ENCODE results near the gene NTSR2. TPM values are rescaled to one million over a fixed set of nuclear protein-coding genes. Genes with fewer than 3 reads are reported as not detected.

The NTSR2 gene
- total RNA-seq, 1 donor from 2014 or later: not detected

DNA sequence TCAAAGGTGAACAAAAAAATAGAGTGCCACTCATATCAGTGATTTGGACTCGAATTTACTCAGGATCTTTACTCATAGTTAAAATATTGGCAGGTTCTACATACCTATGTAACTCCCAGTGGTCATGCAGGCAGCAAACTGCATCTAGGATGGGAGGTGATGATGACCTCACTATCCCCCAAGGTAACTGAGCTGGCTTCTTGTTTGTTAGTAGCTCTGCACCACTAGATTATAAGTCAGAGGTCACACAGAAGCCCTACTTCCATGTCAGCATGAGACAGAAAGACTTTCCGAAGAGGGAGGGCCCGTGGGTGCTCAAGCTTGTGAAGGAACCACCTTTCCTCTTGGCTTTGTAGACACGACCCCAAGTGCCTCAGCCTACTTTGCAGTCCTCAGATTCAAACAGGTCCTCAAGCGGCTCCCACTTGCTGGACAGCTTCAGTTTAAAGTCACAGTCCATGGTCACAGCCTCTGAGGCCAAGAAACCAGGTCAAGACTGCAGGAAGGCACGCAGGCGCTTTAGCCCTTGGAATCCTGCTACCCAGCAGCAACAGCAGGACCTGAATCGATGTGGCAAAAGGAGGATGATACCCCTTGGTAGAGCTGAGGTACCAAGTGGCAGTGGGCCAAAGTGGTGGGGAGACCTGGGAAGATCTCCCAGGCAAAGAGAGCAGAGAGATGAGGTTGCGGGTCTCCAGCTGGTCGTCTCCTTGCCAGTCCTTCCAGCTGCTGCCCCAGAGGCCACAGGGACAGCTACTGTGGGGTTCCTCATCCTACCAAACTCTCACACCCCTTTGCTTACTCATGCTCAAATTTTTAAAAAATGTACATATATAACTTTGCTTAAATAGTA is 4.3 kb downstream of the NTSR2 start:
- Mint-ChIP-seq H3K9me3 (ENCODE audit: unreplicated experiment) (peaks cover 13% of the 10 kb centered on the region), H3K27me3 (ENCODE audit: low read depth, unreplicated experiment) (peaks cover 45% of the 10 kb centered on the region), H3K27ac (ENCODE audit: unreplicated experiment) (no peak overlapping the region), H3K36me3 (ENCODE audit: low read depth, unreplicated experiment) (peaks cover 2% of the 10 kb centered on the region), H3K4me1 (ENCODE audit: low read depth, unreplicated experiment) (no peaks in the 10 kb centered on the region), H3K4me3 (ENCODE audit: unreplicated experiment) (no peak overlapping the region)
- Histone ChIP-seq H3K4me3 (ENCODE audit: insufficient read depth, low read depth, low read length) (no peak overlapping the region), H4K20me1 (ENCODE audit: insufficient read depth, low read length) (no peaks in the 10 kb centered on the region), H2AFZ (ENCODE audit: low read depth, low read length) (no peak overlapping the region), H3K9ac (ENCODE audit: low read length) (no peak overlapping the region), H3K4me2 (ENCODE audit: low read length) (no peak overlapping the region), H3K27me3 (ENCODE audit: insufficient read depth, low read length) (peaks cover 26% of the 10 kb centered on the region), H3K4me1 (ENCODE audit: insufficient read depth, low read length) (no peaks in the 10 kb centered on the region), H3K9me3 (ENCODE audit: insufficient read depth, low read depth, low read length) (no peaks in the 10 kb centered on the region), H3K27ac (ENCODE audit: low read depth, low read length) (no peak overlapping the region), H3K79me2 (ENCODE audit: insufficient read depth, low read length) (no peaks in the 10 kb centered on the region), H3K36me3 (ENCODE audit: insufficient read depth, low read length) (no peaks in the 10 kb centered on the region)
- TF ChIP-seq EZH2 (IDR thresholded peaks at IDR 0.05; ENCODE audit: insufficient read depth, low read length): no peak
- TF ChIP-seq, protein P1, sequence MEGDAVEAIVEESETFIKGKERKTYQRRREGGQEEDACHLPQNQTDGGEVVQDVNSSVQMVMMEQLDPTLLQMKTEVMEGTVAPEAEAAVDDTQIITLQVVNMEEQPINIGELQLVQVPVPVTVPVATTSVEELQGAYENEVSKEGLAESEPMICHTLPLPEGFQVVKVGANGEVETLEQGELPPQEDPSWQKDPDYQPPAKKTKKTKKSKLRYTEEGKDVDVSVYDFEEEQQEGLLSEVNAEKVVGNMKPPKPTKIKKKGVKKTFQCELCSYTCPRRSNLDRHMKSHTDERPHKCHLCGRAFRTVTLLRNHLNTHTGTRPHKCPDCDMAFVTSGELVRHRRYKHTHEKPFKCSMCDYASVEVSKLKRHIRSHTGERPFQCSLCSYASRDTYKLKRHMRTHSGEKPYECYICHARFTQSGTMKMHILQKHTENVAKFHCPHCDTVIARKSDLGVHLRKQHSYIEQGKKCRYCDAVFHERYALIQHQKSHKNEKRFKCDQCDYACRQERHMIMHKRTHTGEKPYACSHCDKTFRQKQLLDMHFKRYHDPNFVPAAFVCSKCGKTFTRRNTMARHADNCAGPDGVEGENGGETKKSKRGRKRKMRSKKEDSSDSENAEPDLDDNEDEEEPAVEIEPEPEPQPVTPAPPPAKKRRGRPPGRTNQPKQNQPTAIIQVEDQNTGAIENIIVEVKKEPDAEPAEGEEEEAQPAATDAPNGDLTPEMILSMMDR (IDR thresholded peaks at IDR 0.05; ENCODE audit: insufficient read depth, low read depth, low read length): no peak
- DNase-seq (ENCODE audit: low read depth) (no peak), FAIRE-seq (no peak)

DNA sequence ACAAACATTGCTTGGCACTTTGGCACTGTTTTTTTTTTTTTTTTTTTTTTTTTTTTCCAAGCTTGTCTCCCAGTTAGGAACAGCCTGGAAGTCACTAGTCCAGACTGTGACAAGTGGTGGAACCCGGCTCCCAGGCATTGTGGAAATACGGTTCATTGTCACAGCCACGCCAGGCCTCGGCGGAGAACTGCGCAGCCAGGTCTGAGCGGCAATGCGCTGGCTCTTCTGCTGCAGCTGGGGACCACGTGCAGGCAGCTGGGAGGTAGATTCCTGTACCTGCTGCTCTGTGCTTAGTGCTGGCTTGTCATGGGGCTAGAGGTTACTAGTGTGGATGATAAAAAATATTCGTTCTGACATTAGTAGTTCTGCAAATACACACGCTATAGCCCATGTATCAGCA is 5.0 kb downstream of the NTSR2 start:
- Histone ChIP-seq H3K27me3 (ENCODE audit: insufficient read depth, low read length) (peaks cover 24% of the 10 kb centered on the region), H2AFZ (ENCODE audit: low read depth, low read length) (no peak overlapping the region), H4K20me1 (ENCODE audit: insufficient read depth, low read length) (no peaks in the 10 kb centered on the region), H3K27ac (ENCODE audit: low read depth, low read length) (no peak overlapping the region), H3K4me2 (ENCODE audit: low read length) (no peak overlapping the region), H3K36me3 (ENCODE audit: insufficient read depth, low read length) (no peaks in the 10 kb centered on the region), H3K9ac (ENCODE audit: low read length) (no peak overlapping the region), H3K79me2 (ENCODE audit: insufficient read depth, low read length) (no peaks in the 10 kb centered on the region), H3K9me3 (ENCODE audit: insufficient read depth, low read depth, low read length) (no peaks in the 10 kb centered on the region), H3K4me3 (ENCODE audit: insufficient read depth, low read depth, low read length) (no peak overlapping the region), H3K4me1 (ENCODE audit: insufficient read depth, low read length) (no peaks in the 10 kb centered on the region)
- Mint-ChIP-seq H3K4me3 (ENCODE audit: unreplicated experiment) (no peak overlapping the region), H3K27me3 (ENCODE audit: low read depth, unreplicated experiment) (peaks cover 43% of the 10 kb centered on the region), H3K27ac (ENCODE audit: unreplicated experiment) (no peak overlapping the region), H3K4me1 (ENCODE audit: low read depth, unreplicated experiment) (no peaks in the 10 kb centered on the region), H3K9me3 (ENCODE audit: unreplicated experiment) (peaks cover 10% of the 10 kb centered on the region), H3K36me3 (ENCODE audit: low read depth, unreplicated experiment) (peaks cover 2% of the 10 kb centered on the region)
- FAIRE-seq: no peak
- TF ChIP-seq EZH2 (IDR thresholded peaks at IDR 0.05; ENCODE audit: insufficient read depth, low read length): no peak
- TF ChIP-seq, protein P1 (IDR thresholded peaks at IDR 0.05; ENCODE audit: insufficient read depth, low read depth, low read length): no peak
- no peak for DNase-seq (ENCODE audit: low read depth)

DNA sequence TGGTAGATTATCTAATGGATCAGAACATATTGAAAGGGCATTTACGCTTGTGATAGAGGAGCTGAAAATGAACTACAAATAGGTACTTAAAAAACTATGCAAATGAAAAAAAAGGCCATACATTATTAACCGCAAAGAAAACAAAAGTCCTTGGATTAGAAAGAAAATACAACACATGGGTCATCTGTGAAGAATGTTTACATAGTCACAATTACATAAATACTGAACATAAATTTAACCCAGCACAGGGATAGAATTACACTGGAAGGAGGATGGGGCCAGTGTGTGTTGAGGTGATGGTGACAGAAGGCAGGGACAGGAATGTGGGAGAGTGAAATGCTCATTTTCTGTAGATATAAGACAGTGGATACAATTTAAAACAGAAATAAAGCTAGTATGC is 6.6 kb downstream of the NTSR2 start:
- no peak overlapping the region for H3K4me2 ChIP-seq (ENCODE audit: low read length)
- Mint-ChIP-seq H3K9me3 (ENCODE audit: unreplicated experiment) (peaks cover 10% of the 10 kb centered on the region), H3K27ac (ENCODE audit: unreplicated experiment) (no peak overlapping the region), H3K36me3 (ENCODE audit: low read depth, unreplicated experiment) (no peaks in the 10 kb centered on the region), H3K4me1 (ENCODE audit: low read depth, unreplicated experiment) (no peaks in the 10 kb centered on the region), H3K27me3 (ENCODE audit: low read depth, unreplicated experiment) (peaks cover 46% of the 10 kb centered on the region), H3K4me3 (ENCODE audit: unreplicated experiment) (no peak overlapping the region)
- no peak for DNase-seq (ENCODE audit: low read depth)
- no peak overlapping the region for H3K4me3 ChIP-seq (ENCODE audit: insufficient read depth, low read depth, low read length)
- H3K27ac ChIP-seq (ENCODE audit: low read depth, low read length): no peak overlapping the region
- FAIRE-seq: no peak
- H3K27me3 ChIP-seq (ENCODE audit: insufficient read depth, low read length): peaks cover 28% of the 10 kb centered on the region
- H3K36me3 ChIP-seq (ENCODE audit: insufficient read depth, low read length): no peaks in the 10 kb centered on the region
- H2AFZ ChIP-seq (ENCODE audit: low read depth, low read length): no peak overlapping the region
- no peaks in the 10 kb centered on the region for H3K4me1 ChIP-seq (ENCODE audit: insufficient read depth, low read length)
- no peaks in the 10 kb centered on the region for H3K9me3 ChIP-seq (ENCODE audit: insufficient read depth, low read depth, low read length)
- H3K79me2 ChIP-seq (ENCODE audit: insufficient read depth, low read length): no peaks in the 10 kb centered on the region
- no peak overlapping the region for H3K9ac ChIP-seq (ENCODE audit: low read length)
- TF ChIP-seq, protein P1 (IDR thresholded peaks at IDR 0.05; ENCODE audit: insufficient read depth, low read depth, low read length): no peak
- TF ChIP-seq EZH2 (IDR thresholded peaks at IDR 0.05; ENCODE audit: insufficient read depth, low read length): no peak
- no peaks in the 10 kb centered on the region for H4K20me1 ChIP-seq (ENCODE audit: insufficient read depth, low read length)
